GM18526 (cell line): ENCODE results near the gene TTLL4.

Source experiments
- POLR2A ChIP-seq: IDR thresholded peaks from 3 replicates; pipeline ENCODE4 v1.6.1; 2011; ENCODE audit not compliant: insufficient read length; ENCODE audit errors: extremely low read depth

The TTLL4 gene

GRCh38 chr2:218729640-218730039 is 19.0 kb downstream of the TTLL4 start:
- TF ChIP-seq POLR2A = no peak

DNA sequence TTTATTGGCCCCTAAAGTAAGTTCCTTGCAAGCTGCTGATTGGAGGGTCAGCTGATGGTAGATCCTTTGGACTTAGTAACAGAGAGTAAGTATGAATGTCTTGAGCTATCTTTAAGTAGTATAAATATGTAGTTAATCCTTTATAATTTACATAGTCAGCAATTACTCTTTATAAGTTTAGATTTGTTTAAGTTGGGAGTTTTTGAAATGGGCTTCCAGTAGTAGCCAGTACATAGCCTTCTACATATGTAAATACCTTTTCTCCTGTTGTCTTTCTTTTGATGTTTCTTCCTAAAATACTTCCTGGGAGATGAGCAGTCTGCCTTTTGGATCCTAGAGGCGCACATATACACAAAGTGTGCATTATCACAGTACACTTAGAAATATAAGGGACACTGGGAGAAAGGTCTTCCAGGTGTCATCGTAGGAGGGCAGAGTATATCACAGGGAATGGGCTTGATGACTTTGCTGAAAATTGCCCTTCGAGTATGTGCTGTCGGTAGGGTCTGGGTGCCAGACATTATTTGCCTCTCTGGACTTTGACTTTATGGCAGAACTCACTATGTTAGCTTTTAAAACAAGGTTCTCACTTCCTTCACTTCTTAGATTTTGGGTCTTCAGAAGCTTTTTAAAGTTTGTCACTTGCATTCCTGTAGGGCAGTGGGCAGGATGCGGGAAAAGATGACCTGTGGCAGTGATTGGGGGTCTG is 21.6 kb downstream of the TTLL4 start:
- TF ChIP-seq POLR2A = no peak

DNA sequence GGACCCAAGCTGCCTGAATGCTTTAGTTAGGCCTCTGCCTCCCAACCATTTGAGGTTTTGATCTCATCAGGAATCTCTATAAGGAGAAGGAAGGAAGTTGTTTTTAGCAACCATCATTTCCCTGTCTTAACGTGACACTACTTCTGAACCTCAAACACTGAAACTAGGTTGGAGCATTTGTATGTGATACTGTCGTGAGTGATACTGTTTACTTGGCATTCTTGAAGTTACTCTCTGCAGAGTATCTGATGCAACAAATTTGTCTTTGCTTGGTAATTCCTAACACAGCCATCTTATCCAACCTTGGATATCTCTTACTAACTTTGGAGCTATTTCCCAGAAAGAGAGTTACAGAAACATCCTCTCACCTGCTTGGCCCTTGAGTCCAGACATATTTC is 22.1 kb downstream of the TTLL4 start:
- TF ChIP-seq POLR2A = no peak

DNA sequence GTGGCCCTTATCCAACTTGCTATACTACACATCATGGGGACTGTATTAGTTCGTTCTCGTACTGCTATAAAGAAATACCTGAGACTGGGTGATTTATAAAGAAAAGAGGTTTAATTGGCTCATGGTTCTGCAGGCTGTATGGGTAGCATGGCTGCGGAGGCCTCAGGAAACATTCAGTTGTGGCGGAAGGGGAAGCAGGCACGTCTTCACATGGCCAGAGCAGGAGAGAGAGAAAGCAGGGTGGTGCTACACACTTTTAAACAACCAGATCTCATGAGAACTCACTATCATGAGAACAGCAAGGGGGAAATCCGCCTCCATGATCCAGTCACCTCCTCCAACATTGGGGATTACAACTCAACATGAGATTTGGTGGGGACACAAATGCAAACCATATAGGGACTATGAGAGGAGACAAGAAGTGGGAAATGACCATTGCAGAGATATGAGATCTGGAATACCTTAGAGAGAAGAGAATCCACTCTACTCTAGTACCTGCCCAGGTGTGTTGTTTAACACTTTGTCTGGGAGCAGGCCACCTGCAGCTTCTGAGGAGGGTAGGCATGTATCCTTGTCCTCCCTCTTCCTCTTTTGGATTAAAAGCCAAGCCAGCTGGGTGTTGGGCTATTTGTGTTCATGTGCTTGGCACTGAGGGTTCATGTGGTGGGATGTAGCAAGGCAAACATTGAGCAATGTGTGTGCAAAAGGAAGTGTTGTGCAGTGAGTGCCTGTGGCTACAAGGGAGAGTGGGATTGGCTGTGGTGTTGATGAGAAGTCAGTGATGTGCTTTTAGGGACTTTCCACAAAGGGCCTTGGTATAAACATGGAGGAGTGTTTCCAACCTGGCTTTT is 22.8 kb downstream of the TTLL4 start:
- no peak for TF ChIP-seq POLR2A

GRCh38 chr2:218734190-218734975 is 23.7 kb downstream of the TTLL4 start:
- TF ChIP-seq POLR2A = no peak

- no peak for TF ChIP-seq POLR2A
Observed at GRCh38 chr2:218736531-218736930, 25.9 kb downstream of the TTLL4 start.

DNA sequence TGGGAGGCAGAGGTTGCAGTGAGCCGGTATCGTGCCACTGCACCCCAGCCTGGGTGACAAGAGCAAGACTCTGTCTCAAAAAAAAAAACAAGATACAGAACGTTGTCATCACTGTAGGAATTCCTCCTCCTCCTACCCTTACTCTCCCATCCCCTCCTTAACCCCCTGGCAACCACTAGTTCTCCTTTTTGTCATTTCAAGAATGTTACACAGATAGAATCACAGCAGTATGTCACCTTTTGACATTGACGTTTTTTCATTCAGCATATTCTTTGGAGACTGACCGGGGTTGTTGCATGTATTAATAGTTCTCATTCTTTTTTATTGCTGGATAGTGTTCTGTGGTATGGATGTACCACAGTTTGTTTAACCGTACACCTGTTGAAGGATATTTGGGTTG is 32.4 kb downstream of the TTLL4 start:
- TF ChIP-seq POLR2A = no peak

DNA sequence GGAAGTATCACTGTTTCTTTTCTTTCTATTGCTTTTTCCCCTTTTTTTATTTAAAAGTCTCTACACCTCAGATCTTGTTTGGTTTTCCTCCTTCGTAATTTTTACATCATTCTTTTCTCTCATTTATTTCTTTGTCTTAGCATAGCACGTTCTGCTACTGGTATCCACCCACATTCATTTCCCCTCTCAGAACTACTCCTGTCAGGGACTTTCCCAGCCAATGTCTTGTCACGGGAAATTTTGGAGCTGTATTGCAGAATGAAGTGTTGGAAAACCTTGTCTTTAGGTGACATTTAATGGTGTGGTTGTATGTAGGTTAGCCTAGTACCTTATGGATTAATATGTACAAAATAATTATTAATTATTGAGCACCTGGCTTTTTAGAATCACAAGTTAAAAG is 34.0 kb downstream of the TTLL4 start:
- no peak for TF ChIP-seq POLR2A

DNA sequence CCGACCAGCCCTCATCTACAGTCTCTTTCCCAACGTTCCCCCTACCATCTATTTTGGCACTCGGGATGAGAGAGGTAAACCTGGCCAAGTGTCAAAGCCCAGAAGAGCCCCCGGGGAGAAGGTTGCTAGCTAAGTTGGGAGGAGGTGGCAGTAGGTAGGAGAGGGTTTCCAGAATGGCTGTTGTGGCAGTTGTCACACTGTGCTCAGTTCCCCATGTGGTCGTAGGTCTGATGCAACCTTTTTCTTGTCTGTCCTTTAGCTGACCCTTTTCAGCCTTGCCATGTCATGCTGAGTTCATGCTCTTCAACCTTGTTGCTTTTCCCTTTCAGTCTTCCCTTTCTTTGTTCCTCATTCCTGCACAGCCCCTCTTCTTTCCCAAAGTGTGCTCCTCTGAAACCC is 34.5 kb downstream of the TTLL4 start:
- TF ChIP-seq POLR2A = no peak

GRCh38 chr2:218745559-218746469 is 35.2 kb downstream of the TTLL4 start:
- no peak for TF ChIP-seq POLR2A

- no peak for TF ChIP-seq POLR2A
Observed at GRCh38 chr2:218746470-218746795, 35.8 kb downstream of the TTLL4 start.

DNA sequence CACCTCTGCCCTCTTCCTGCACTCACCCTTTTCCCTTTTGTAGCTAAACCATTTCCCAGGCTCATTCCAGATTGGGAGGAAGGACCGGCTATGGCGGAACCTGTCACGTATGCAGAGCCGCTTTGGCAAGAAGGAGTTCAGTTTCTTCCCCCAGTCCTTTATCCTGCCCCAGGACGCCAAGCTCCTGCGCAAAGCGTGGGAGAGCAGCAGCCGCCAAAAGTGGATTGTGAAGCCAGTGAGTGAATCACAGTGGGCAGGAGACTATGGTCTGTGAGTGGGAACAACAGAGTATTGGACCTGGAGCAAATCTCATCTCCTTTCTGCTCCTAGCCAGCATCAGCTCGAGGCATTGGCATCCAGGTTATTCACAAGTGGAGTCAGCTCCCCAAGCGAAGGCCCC is 36.3 kb downstream of the TTLL4 start:
- TF ChIP-seq POLR2A = no peak

- no peak for TF ChIP-seq POLR2A
Observed at GRCh38 chr2:218748741-218749441, 38.3 kb downstream of the TTLL4 start.

DNA sequence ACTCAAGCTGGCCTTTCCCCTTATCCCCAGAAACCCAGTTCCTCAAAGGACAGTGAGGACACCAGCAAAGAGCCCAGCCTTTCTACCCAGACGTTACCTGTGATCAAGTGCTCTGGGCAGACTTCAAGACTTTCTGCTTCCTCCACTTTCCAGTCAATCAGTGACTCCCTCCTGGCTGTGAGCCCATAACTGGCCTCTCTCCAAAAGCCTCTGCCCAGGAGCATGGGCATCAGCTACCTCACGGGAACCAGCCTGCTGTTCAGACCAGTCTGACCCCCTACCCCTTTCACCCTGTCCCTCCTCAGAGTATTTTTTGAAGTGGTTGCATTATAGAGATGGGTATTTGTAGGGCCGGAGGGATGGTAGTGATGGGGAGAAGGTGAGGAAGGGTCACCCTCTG is 43.6 kb downstream of the TTLL4 start:
- no peak for TF ChIP-seq POLR2A
